NCI-H1105 treated with DMSO at 0.1 percent for 48 hours (cell line): Measurements from ENCODE around the gene EPS8L3.

ENCODE experiments used
- DNase-seq: peaks from one replicate; lab custom pipeline; 2025; lab: John Stamatoyannopoulos, UW

EPS8L3 gene

GRCh38 chr1:109793486-109794318, 30.0 kb upstream of the EPS8L3 start:
- peak; percentile 97 for DNase-seq

- no peak for DNase-seq
Measured at GRCh38 chr1:109793089-109793485, 29.4 kb upstream of the EPS8L3 start.

- DNase-seq, result peak; percentile 60
Measured at GRCh38 chr1:109792056-109792831, 28.5 kb upstream of the EPS8L3 start.

- no peak for DNase-seq
Measured at GRCh38 chr1:109791495-109792043, 27.8 kb upstream of the EPS8L3 start.

GRCh38 chr1:109790735-109791494, 27.2 kb upstream of the EPS8L3 start:
- DNase-seq, result no peak

- DNase-seq, result no peak
Measured at GRCh38 chr1:109790329-109790728, 26.6 kb upstream of the EPS8L3 start.

GRCh38 chr1:109789551-109790180, 25.9 kb upstream of the EPS8L3 start:
- no peak for DNase-seq

- DNase-seq, result no peak
Measured at GRCh38 chr1:109788695-109789521, 25.2 kb upstream of the EPS8L3 start.

- no peak for DNase-seq
Measured at GRCh38 chr1:109787845-109788601, 24.3 kb upstream of the EPS8L3 start.

GRCh38 chr1:109787211-109787844, 23.6 kb upstream of the EPS8L3 start:
- DNase-seq, result no peak

GRCh38 chr1:109786531-109787021, 22.9 kb upstream of the EPS8L3 start:
- DNase-seq, result no peak

- no peak for DNase-seq
Measured at GRCh38 chr1:109786112-109786480, 22.4 kb upstream of the EPS8L3 start.

GRCh38 chr1:109785446-109786111, 21.9 kb upstream of the EPS8L3 start:
- no peak for DNase-seq

- no peak for DNase-seq
Measured at GRCh38 chr1:109784551-109785252, 21.0 kb upstream of the EPS8L3 start.

GRCh38 chr1:109783436-109783835, 19.7 kb upstream of the EPS8L3 start:
- no peak for DNase-seq

GRCh38 chr1:109782927-109783326, 19.2 kb upstream of the EPS8L3 start:
- DNase-seq, result no peak

- DNase-seq, result no peak
Measured at GRCh38 chr1:109782514-109782913, 18.8 kb upstream of the EPS8L3 start.

- DNase-seq, result no peak
Measured at GRCh38 chr1:109781806-109782205, 18.1 kb upstream of the EPS8L3 start.
